B cell (primary cell): Measurements from ENCODE around the gene HOXA10.

Experiments
- CTCF ChIP-seq: fragments of 200-600 bp; IDR thresholded peaks from one replicate; pipeline ENCODE4 v1.8.0; 2022; ENCODE audit warnings: antibody characterized with exemption, mild to moderate bottlenecking
- EZH2 ChIP-seq: IDR thresholded peaks from 2 replicates; pipeline ENCODE4 v1.6.1; 2012; ENCODE audit warnings: borderline replicate concordance, low read depth, mild to moderate bottlenecking, moderate library complexity, low read length; ENCODE audit not compliant: insufficient read depth, poor library complexity, severe bottlenecking

DNA sequence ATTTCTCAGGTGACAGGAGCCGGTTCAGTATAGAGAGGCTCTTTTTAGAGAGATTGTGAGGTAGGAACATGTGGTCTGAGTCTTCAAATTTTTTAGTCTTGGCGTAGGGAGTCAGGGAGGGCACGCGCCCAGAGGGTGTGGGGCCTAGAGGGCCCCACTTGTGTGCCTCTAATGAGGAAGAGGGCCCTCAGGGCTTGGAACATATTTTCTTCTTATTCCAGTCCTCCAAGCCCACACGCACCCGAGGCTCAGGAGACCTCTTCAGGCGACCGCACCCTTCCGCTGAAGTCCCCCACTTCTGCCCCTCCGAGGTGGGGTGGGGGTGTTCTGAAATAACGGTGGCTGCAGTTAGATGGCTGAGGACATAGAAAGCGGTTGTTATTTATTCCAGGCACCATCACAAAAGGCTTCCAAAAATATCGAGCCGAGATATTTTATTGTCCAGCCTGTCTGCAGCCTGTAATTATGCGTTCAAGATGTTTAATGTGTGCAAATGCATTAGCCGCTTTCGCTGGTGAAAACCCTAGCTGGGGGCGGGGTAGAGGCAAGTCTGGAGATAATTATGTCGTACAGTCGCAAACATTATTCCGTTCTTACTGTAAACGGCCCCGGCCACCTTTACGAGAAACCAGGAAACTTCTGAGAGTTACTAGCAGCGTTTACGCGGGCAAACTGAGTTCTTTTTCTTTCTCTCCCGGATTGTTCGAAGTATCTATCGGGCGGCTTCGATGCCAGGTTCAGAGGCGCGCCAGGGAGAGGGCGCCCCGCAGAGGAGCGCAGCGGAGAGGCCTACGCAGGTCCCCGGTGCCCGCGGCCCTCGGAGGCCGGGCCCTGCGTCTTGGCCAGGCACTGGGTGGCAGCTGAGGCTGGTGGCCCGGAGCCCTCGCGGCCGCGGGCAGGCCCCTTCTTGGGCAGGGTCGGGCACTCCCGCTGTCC, 38.6 kb upstream of the HOXA10 start:
- TF ChIP-seq CTCF (no peak), EZH2 (peak; percentile 89)
